ENCODE measurements around the gene TSPAN2. TPM values are rescaled to one million over a fixed set of nuclear protein-coding genes. Genes with fewer than 3 reads are reported as not detected.

Gene TSPAN2
- total and polyA plus RNA-seq, 9 of the 15 experiments (the other 6 are each of a cell fraction or from before 2014, with no cell fraction given), result not detected

GRCh38 chr1:115090956-115091355 lies 1.7 kb upstream of the TSPAN2 start (continued):
- TF ChIP-seq, protein P1, sequence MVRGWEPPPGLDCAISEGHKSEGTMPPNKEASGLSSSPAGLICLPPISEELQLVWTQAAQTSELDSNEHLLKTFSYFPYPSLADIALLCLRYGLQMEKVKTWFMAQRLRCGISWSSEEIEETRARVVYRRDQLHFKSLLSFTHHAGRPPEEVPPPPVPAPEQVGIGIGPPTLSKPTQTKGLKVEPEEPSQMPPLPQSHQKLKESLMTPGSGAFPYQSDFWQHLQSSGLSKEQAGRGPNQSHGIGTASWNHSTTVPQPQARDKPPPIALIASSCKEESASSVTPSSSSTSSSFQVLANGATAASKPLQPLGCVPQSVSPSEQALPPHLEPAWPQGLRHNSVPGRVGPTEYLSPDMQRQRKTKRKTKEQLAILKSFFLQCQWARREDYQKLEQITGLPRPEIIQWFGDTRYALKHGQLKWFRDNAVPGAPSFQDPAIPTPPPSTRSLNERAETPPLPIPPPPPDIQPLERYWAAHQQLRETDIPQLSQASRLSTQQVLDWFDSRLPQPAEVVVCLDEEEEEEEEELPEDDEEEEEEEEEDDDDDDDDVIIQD (CRISPR knock-in tag; IDR thresholded peaks at IDR 0.05), result no peak
- no peak for TF ChIP-seq GTF2E2 (tag; IDR thresholded peaks at IDR 0.05)
- no peak for TF ChIP-seq ZNF518B (CRISPR knock-in tag; IDR thresholded peaks at IDR 0.05)
- no peak for TF ChIP-seq CREM (IDR thresholded peaks at IDR 0.05; ENCODE audit: low read depth)
- TF ChIP-seq GABPB2 (CRISPR knock-in tag; conservative IDR thresholded peaks at IDR 0.05), result no peak
- TF ChIP-seq, protein P2, sequence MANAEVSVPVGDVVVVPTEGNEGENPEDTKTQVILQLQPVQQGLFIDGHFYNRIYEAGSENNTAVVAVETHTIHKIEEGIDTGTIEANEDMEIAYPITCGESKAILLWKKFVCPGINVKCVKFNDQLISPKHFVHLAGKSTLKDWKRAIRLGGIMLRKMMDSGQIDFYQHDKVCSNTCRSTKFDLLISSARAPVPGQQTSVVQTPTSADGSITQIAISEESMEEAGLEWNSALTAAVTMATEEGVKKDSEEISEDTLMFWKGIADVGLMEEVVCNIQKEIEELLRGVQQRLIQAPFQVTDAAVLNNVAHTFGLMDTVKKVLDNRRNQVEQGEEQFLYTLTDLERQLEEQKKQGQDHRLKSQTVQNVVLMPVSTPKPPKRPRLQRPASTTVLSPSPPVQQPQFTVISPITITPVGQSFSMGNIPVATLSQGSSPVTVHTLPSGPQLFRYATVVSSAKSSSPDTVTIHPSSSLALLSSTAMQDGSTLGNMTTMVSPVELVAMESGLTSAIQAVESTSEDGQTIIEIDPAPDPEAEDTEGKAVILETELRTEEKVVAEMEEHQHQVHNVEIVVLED (CRISPR knock-in tag; IDR thresholded peaks at IDR 0.05), result no peak
- no peak for TF ChIP-seq NCOR1 (IDR thresholded peaks at IDR 0.05)

Data from K562 (cell line).